OCI-LY3 (cell line): ENCODE data around the gene FMOD.
A peak's percentile ranks its signal among the peaks of the same experiment; 100 is the strongest.
"Not testable (repeated sequence)": the region's sequence is repeated elsewhere in the genome, so short reads cannot be mapped to it uniquely, and the experiment has no call there.

ENCODE experiments used
- H2AFZ ChIP-seq: fragments of 200-600, 300-600 bp; shearing (Covaris generic); 2 replicates; pipeline ENCODE4 v1.6.0; 2014; ENCODE audit warnings: antibody characterized with exemption, low read depth, low read length
- H3K27ac ChIP-seq: fragments of 200-600, 300-600 bp; sonication (generic); 2 replicates; pipeline ENCODE4 v1.5.1; 2014; ENCODE audit warnings: mild to moderate bottlenecking, low read length, moderate library complexity, mixed read lengths
- H3K27me3 ChIP-seq: fragments of 200-600, 300-600 bp; sonication (generic); 2 replicates; pipeline ENCODE4 v1.6.1; 2014; ENCODE audit warnings: low read depth, low read length, mixed read lengths
- H3K36me3 ChIP-seq: fragments of 200-600, 300-600 bp; sonication (generic); replicated peaks from 2 replicates; pipeline ENCODE3; 2014; ENCODE audit warnings: low read depth, low read length, mixed read lengths
- H3K4me1 ChIP-seq: fragments of 300-600, 200-600 bp; sonication (generic); 2 replicates; pipeline ENCODE4 v1.6.1; 2014; ENCODE audit warnings: low read length, mixed read lengths
- H3K4me2 ChIP-seq: fragments of 200-600, 300-600 bp; sonication (generic); 2 replicates; pipeline ENCODE4 v1.6.1; 2014; ENCODE audit warnings: low read length, mixed read lengths
- H3K4me3 ChIP-seq: fragments of 300-600, 200-600 bp; sonication (generic); 2 replicates; pipeline ENCODE4 v1.5.1; 2014; ENCODE audit warnings: antibody characterized with exemption, mild to moderate bottlenecking, low read length, moderate library complexity
- H3K79me2 ChIP-seq: fragments of 300-600, 200-600 bp; shearing (Covaris generic); 2 replicates; pipeline ENCODE4 v1.6.1; 2014; ENCODE audit warnings: mild to moderate bottlenecking, low read length, mixed read lengths
- H3K9ac ChIP-seq: fragments of 300-600, 200-600 bp; shearing (Covaris generic); 2 replicates; pipeline ENCODE4 v1.6.0; 2014; ENCODE audit warnings: mild to moderate bottlenecking, low read length, moderate library complexity
- H3K9me3 ChIP-seq: fragments of 200-600, 300-600 bp; shearing (Covaris generic); 2 replicates; pipeline ENCODE4 v1.6.1; 2014; ENCODE audit warnings: low read length, mixed read lengths; ENCODE audit not compliant: insufficient read depth
- H4K20me1 ChIP-seq: fragments of 200-600, 300-600 bp; sonication (generic); 2 replicates; pipeline ENCODE4 v1.6.1; 2016; ENCODE audit warnings: low read length, mixed read lengths; ENCODE audit not compliant: insufficient read depth
- CTCF ChIP-seq: fragments of 200-600, 300-600 bp; sonication (generic); IDR thresholded peaks from 2 replicates; pipeline ENCODE4 v1.5.1; 2014; ENCODE audit warnings: antibody characterized with exemption, low read length, low read depth
- EZH2phosphoT487 ChIP-seq: fragments of 200-600 bp; shearing (Covaris generic); IDR thresholded peaks from 2 replicates; pipeline ENCODE4 v1.6.1; 2018; ENCODE audit warnings: antibody characterized with exemption, mixed run types, low read depth

FMOD gene

GRCh38 chr1:203300441-203301330 lies 50.2 kb downstream of the FMOD start:
- Histone ChIP-seq H3K27ac (peak overlapping the region; percentile 52), H3K27me3 (no peaks in the 10 kb centered on the region), H3K79me2 (peaks cover 4% of the 10 kb centered on the region), H3K4me1 (peaks cover 64% of the 10 kb centered on the region), H3K4me3 (peak overlapping the region; percentile 30; the same call in 1 of the 2 replicates), H3K4me2 (peak overlapping the region; percentile 42), H4K20me1 (peaks cover 2% of the 10 kb centered on the region; the same call in 1 of the 2 replicates), H3K36me3 (peaks cover under 1% of the 10 kb centered on the region), H2AFZ (0 out of 2 replicates have a peak overlapping the region, but pooled peaks have one; percentile 27), H3K9me3 (no peaks in the 10 kb centered on the region), H3K9ac (peak overlapping the region; percentile 23; the same call in 1 of the 2 replicates)
- TF ChIP-seq CTCF (no peak), EZH2phosphoT487 (no peak)

GRCh38 chr1:203299719-203300429 lies 51.0 kb downstream of the FMOD start:
- H3K79me2 ChIP-seq, H4K20me1 ChIP-seq, H3K27me3 ChIP-seq, H3K36me3 ChIP-seq, H3K9me3 ChIP-seq: not testable (repeated sequence)
- Histone ChIP-seq H3K4me1 (peaks cover 66% of the 10 kb centered on the region), H3K27ac (peak overlapping the region; percentile 52), H3K9ac (peak overlapping the region; percentile 23; the same call in 1 of the 2 replicates), H2AFZ (0 out of 2 replicates have a peak overlapping the region, but pooled peaks have one; percentile 27), H3K4me3 (peak overlapping the region; percentile 30; the same call in 1 of the 2 replicates), H3K4me2 (peak overlapping the region; percentile 42)

GRCh38 chr1:203299169-203299568 lies 51.8 kb downstream of the FMOD start:
- Histone ChIP-seq H2AFZ (no peak overlapping the region), H3K4me3 (no peak overlapping the region), H3K27ac (peak overlapping the region; percentile 8; the same call in 1 of the 2 replicates), H3K79me2 (no peaks in the 10 kb centered on the region), H3K36me3 (no peaks in the 10 kb centered on the region), H3K4me2 (peak overlapping the region; percentile 42), H3K9me3 (no peaks in the 10 kb centered on the region), H3K9ac (no peak overlapping the region; the same call in 1 of the 2 replicates), H3K4me1 (peaks cover 59% of the 10 kb centered on the region), H4K20me1 (no peaks in the 10 kb centered on the region), H3K27me3 (no peaks in the 10 kb centered on the region)
- TF ChIP-seq EZH2phosphoT487 = no peak
- no peak for TF ChIP-seq CTCF

- no peak overlapping the region for H3K4me2 ChIP-seq
- no peaks in the 10 kb centered on the region for H3K27me3 ChIP-seq
- H3K9ac ChIP-seq = no peak overlapping the region
- no peaks in the 10 kb centered on the region for H4K20me1 ChIP-seq
- H3K79me2 ChIP-seq = no peaks in the 10 kb centered on the region
- H2AFZ ChIP-seq = no peak overlapping the region
- H3K4me3 ChIP-seq = no peak overlapping the region
- no peaks in the 10 kb centered on the region for H3K36me3 ChIP-seq
- H3K9me3 ChIP-seq = no peaks in the 10 kb centered on the region
- no peak overlapping the region for H3K27ac ChIP-seq
- peaks cover 55% of the 10 kb centered on the region for H3K4me1 ChIP-seq
- TF ChIP-seq CTCF (no peak), EZH2phosphoT487 (no peak)
Observed at GRCh38 chr1:203296460-203297073, 54.4 kb downstream of the FMOD start.
